Parathyroid adenoma (tissue), 2 donors: Measurements from ENCODE around the gene SMARCE1.
A peak's percentile ranks its signal among the peaks of the same experiment; 100 is the strongest.

Experiments used
- H2AFZ ChIP-seq: fragments of 300-600 bp; sonication (generic); one replicate; pipeline ENCODE4 v1.7.0; 2017; ENCODE audit warnings: antibody characterized with exemption, mild to moderate bottlenecking
- H3K27ac ChIP-seq: fragments of 300-600 bp; sonication (generic); one replicate; pipeline ENCODE4 v1.7.0; 2017
- H3K27me3 ChIP-seq: fragments of 300-600 bp; sonication (generic); one replicate; pipeline ENCODE4 v1.7.0; 2017; ENCODE audit warnings: low read length; ENCODE audit not compliant: control insufficient read depth, insufficient read depth
- H3K36me3 ChIP-seq: fragments of 300-600 bp; sonication (generic); one replicate; pipeline ENCODE4 v1.7.0; 2017; ENCODE audit warnings: low read length; ENCODE audit not compliant: control insufficient read depth, insufficient read depth
- H3K4me1 ChIP-seq: fragments of 300-600 bp; sonication (generic); one replicate; pipeline ENCODE4 v1.7.0; 2017; ENCODE audit warnings: control low read depth
- H3K4me2 ChIP-seq: fragments of 300-600 bp; sonication (generic); one replicate; pipeline ENCODE4 v1.7.0; 2017; ENCODE audit warnings: low read length
- H3K4me3 ChIP-seq: fragments of 300-600 bp; sonication (generic); one replicate; pipeline ENCODE4 v1.7.0; 2017; ENCODE audit warnings: low read depth, low read length
- H3K79me2 ChIP-seq: fragments of 300-600 bp; sonication (generic); one replicate; pipeline ENCODE4 v1.7.0; 2017; ENCODE audit warnings: control low read depth
- H3K9ac ChIP-seq: fragments of 300-600 bp; sonication (generic); one replicate; pipeline ENCODE4 v1.7.0; 2017; ENCODE audit warnings: mild to moderate bottlenecking
- H3K9me3 ChIP-seq: fragments of 300-600 bp; sonication (generic); one replicate; pipeline ENCODE4 v1.7.0; 2017; ENCODE audit warnings: low read length; ENCODE audit not compliant: control insufficient read depth
- CTCF ChIP-seq: fragments of 300-600 bp; sonication (generic); IDR thresholded peaks from one replicate; pipeline ENCODE4 v1.7.0; 2017; ENCODE audit warnings: antibody characterized with exemption, mild to moderate bottlenecking
- donor health status: primary hyperparathyroidism.

Gene SMARCE1

GRCh38 chr17:40647624-40648383 lies at the start of gene SMARCE1:
Gene SMARCE1 (minus strand): TSS chr17:40647818. CDS start chr17:40645802, 2,016 bp downstream.
- peak within 1 kb of the TSS; percentile 100 for H2AFZ ChIP-seq
- H3K27ac ChIP-seq, result peak within 1 kb of the TSS; percentile 96
- peak within 1 kb of the TSS; percentile 93 for H3K4me3 ChIP-seq
- H3K36me3 ChIP-seq, result no peaks in the 10 kb centered on the region
- H3K9me3 ChIP-seq, result no peaks in the 10 kb centered on the region
- H3K4me2 ChIP-seq, result peak within 1 kb of the TSS; percentile 97
- H3K79me2 ChIP-seq, result peaks cover 33% of the 10 kb centered on the region
- peak within 1 kb of the TSS; percentile 84 for H3K9ac ChIP-seq
- no peaks in the 10 kb centered on the region for H3K27me3 ChIP-seq
- no peak for TF ChIP-seq CTCF
- peaks cover 12% of the 10 kb centered on the region for H3K4me1 ChIP-seq

- Histone ChIP-seq H3K4me2 (no peak overlapping the region), H3K79me2 (no peaks in the 10 kb centered on the region), H2AFZ (no peak overlapping the region), H3K9ac (no peak overlapping the region), H3K4me3 (no peak overlapping the region), H3K4me1 (no peaks in the 10 kb centered on the region), H3K9me3 (no peaks in the 10 kb centered on the region), H3K27me3 (no peaks in the 10 kb centered on the region), H3K27ac (no peak overlapping the region), H3K36me3 (no peaks in the 10 kb centered on the region)
- no peak for TF ChIP-seq CTCF
These were observed 49.7 kb upstream of the SMARCE1 start for GRCh38 chr17:40697297-40697696.

- no peak for TF ChIP-seq CTCF
- Histone ChIP-seq H3K4me1 (no peaks in the 10 kb centered on the region), H3K4me2 (no peak overlapping the region), H3K27ac (no peak overlapping the region), H3K9ac (no peak overlapping the region), H3K27me3 (no peaks in the 10 kb centered on the region), H3K4me3 (no peak overlapping the region), H2AFZ (no peak overlapping the region), H3K9me3 (no peaks in the 10 kb centered on the region), H3K36me3 (no peaks in the 10 kb centered on the region), H3K79me2 (no peaks in the 10 kb centered on the region)
These were observed 49.0 kb upstream of the SMARCE1 start for GRCh38 chr17:40696651-40697072.

- Histone ChIP-seq H3K27ac (no peak overlapping the region), H3K27me3 (no peaks in the 10 kb centered on the region), H3K36me3 (no peaks in the 10 kb centered on the region), H3K4me2 (no peak overlapping the region), H3K4me3 (no peak overlapping the region), H3K9me3 (no peaks in the 10 kb centered on the region), H3K79me2 (no peaks in the 10 kb centered on the region), H3K4me1 (no peaks in the 10 kb centered on the region), H3K9ac (no peak overlapping the region), H2AFZ (no peak overlapping the region)
- TF ChIP-seq CTCF, result no peak
These were observed 48.4 kb upstream of the SMARCE1 start for GRCh38 chr17:40695874-40696472.
